Naive thymus-derived CD4-positive, alpha-beta T cell (primary cell): ENCODE results near the gene VAMP8. TPM values are rescaled to one million over a fixed set of nuclear protein-coding genes. Genes with fewer than 3 reads are reported as not detected.
A peak's percentile ranks its signal among the peaks of the same experiment; 100 is the strongest.

Experiments used
- ATAC-seq: fragments of 150-1000 bp; cut with Tn5 transposase; 2 replicates; pipeline ENCODE4 v1.10.0; 2021; ENCODE audit warnings: mild to moderate bottlenecking, moderate library complexity
- CTCF ChIA-PET: fragments of 350-600 bp; sonication (Branson Sonifier 250); formaldehyde crosslinking; loops from one replicate; lab custom pipeline; 2021; ENCODE audit warnings: antibody characterized with exemption; lab: Charles Lee
- POLR2A ChIA-PET: fragments of 350-600 bp; sonication (Branson Sonifier 250); formaldehyde crosslinking; loops from one replicate; lab custom pipeline; 2021; ENCODE audit warnings: antibody characterized with exemption, inconsistent platforms; lab: Charles Lee
- DNase-seq, 9 donors: peaks; one replicate each; pipeline versions ENCODE4 v3.0.0 to v3.0.0-alpha.2; 2020 to 2022; ENCODE audit warnings: mixed read lengths in 1 of 9
- H3K27ac ChIP-seq: one replicate; pipeline ENCODE4 v1.7.0; 2013; ENCODE audit warnings: mild to moderate bottlenecking, low read depth, low read length, moderate library complexity
- H3K27me3 ChIP-seq, 2 donors: one replicate each; pipeline ENCODE4 v1.7.0; 2013; ENCODE audit warnings: low read length in 2 of 2, mild to moderate bottlenecking in 2 of 2, moderate library complexity in 2 of 2; ENCODE audit not compliant: control insufficient read depth in 2 of 2, insufficient read depth in 2 of 2
- H3K36me3 ChIP-seq, 3 experiments: 1 replicate in 2 of 3; 2 replicates in 1 of 3; pipeline ENCODE4 v1.7.0; 2013; ENCODE audit warnings: low read length in 3 of 3, mild to moderate bottlenecking in 3 of 3, moderate library complexity in 1 of 3; ENCODE audit not compliant: insufficient read depth in 3 of 3, control insufficient read depth in 2 of 3
- H3K4me1 ChIP-seq, 2 donors: one replicate each; pipeline ENCODE4 v1.7.0; 2013; ENCODE audit warnings: low read length in 2 of 2, mild to moderate bottlenecking in 2 of 2, moderate library complexity in 1 of 2; ENCODE audit not compliant: control insufficient read depth in 2 of 2, insufficient read depth in 2 of 2
- H3K4me3 ChIP-seq: 2 replicates; pipeline ENCODE4 v1.7.0; 2013; ENCODE audit warnings: mild to moderate bottlenecking, low read length
- H3K9me3 ChIP-seq, 3 experiments: 1 replicate in 2 of 3; 2 replicates in 1 of 3; pipeline ENCODE4 v1.7.0; 2013; ENCODE audit warnings: low read length in 3 of 3; ENCODE audit not compliant: control insufficient read depth in 2 of 3
- H3K27ac Mint-ChIP-seq, 9 donors: one replicate each; pipeline ENCODE4 v1.8.0; 2020 to 2022; ENCODE audit warnings: mixed read lengths in 9 of 9, mild to moderate bottlenecking in 8 of 9, moderate library complexity in 5 of 9, inconsistent platforms in 2 of 9
- H3K27me3 Mint-ChIP-seq, 5 donors: one replicate each; pipeline ENCODE4 v1.8.0; 2021 to 2022; ENCODE audit warnings: mixed read lengths in 5 of 5, mild to moderate bottlenecking in 1 of 5
- H3K36me3 Mint-ChIP-seq, 5 donors: one replicate each; pipeline ENCODE4 v1.8.0; 2020 to 2022; ENCODE audit warnings: mixed read lengths in 5 of 5, mild to moderate bottlenecking in 3 of 5, inconsistent platforms in 1 of 5
- H3K4me1 Mint-ChIP-seq, 7 donors: one replicate each; pipeline ENCODE4 v1.8.0; 2020 to 2022; ENCODE audit warnings: mixed read lengths in 7 of 7, mild to moderate bottlenecking in 3 of 7, inconsistent platforms in 1 of 7
- H3K4me3 Mint-ChIP-seq, 10 donors: one replicate each; pipeline ENCODE4 v1.8.0; 2020 to 2022; ENCODE audit warnings: mild to moderate bottlenecking in 10 of 10, mixed read lengths in 10 of 10, moderate library complexity in 6 of 10, inconsistent platforms in 2 of 10
- H3K9me3 Mint-ChIP-seq, 11 donors: one replicate each; pipeline ENCODE4 v1.8.0; 2020 to 2022; ENCODE audit warnings: mixed read lengths in 11 of 11, mild to moderate bottlenecking in 4 of 11, inconsistent platforms in 1 of 11, moderate library complexity in 1 of 11
- intact Hi-C, 2 donors: fragments of 100-400 bp; cut with micrococcal nuclease; formaldehyde crosslinking; loops; one replicate each; pipeline ENCODE4 v1.15.1; 2023
- polyA plus RNA-seq, 2 donors: library from polyadenylated mRNA; unstranded; fragments of 300-500 nt; fragmentation: Illumina TruSeq; gene quantifications; one replicate each; pipeline ENCODE4 v1.2.3, GENCODE V29; 2021
- total RNA-seq, 6 experiments: library from RNA in 5 of 6; stranded (reverse) in 5 of 6; gene quantifications; 1 replicate in 5 of 6; 2 replicates in 1 of 6; pipeline ENCODE4 v1.2.3 and lab custom pipeline; 2021 to 2026

VAMP8 gene
- total and polyA plus RNA-seq, 7 experiments from 2014 or later, result 55.1 to 347 (median 120) TPM

DNA sequence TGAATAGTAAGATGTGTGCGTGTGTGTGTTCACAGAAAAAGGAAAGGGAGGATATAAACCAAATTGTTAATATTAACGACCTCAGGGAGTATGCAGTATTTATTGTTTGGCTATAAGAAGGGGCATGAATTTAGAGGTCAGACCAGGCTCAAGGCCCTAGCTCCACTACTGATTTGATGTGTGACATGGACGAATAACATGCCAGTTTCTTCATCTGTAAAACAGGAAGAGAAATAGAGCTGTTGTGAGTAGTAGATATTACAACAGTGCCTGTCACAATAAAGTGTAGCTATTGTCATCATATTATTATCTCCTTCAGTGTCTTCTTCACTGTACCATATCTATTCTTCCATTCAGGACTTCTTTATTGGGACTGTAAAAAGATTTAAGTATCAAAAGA is 42.5 kb upstream of the VAMP8 start:
- no peak for DNase-seq
- Mint-ChIP-seq H3K27me3 (peaks cover 0 to 7% (median 0%) of the 10 kb centered on the region in 5 donors), H3K4me1 (peaks cover 6 to 23% (median 18%) of the 10 kb centered on the region in 7 donors), H3K36me3 (peaks cover 0 to 3% (median 0%) of the 10 kb centered on the region in 5 donors), H3K9me3 (peaks cover 0 to 1% (median 0%) of the 10 kb centered on the region in 11 donors), H3K4me3 (no peak overlapping the region), H3K27ac (peak overlapping the region in 6 of 9 donors; percentile 14 to 67 (median 46))
- H3K36me3 ChIP-seq, result peaks cover 0 to 5% (median 0%) of the 10 kb centered on the region in 3 experiments
- POLR2A ChIA-PET, result interaction anchor here (0.9 kb wide), 1 partner anchor 116 kb away, joined by 4 read pairs; the partner anchor contains the start of gene SH2D6
- H3K9me3 ChIP-seq, result no peaks in the 10 kb centered on the region
- intact Hi-C loops, result loop anchor here in 1 of 2 donors (5.0 kb wide), 1 partner anchor 352 kb away; the partner anchor contains the start of gene ST3GAL5
- ATAC-seq, result no peak
- no peak overlapping the region for H3K4me3 ChIP-seq
- H3K27ac ChIP-seq, result no peak overlapping the region
- CTCF ChIA-PET, result interaction anchor here (0.7 to 1.0 kb wide), 3 partner anchors 18 to 208 kb away, joined by 3 to 5 read pairs (median 3); no protein-coding TSS in a partner anchor
- peaks cover 8 to 12% of the 10 kb centered on the region in 2 donors for H3K4me1 ChIP-seq
- no peaks in the 10 kb centered on the region for H3K27me3 ChIP-seq

DNA sequence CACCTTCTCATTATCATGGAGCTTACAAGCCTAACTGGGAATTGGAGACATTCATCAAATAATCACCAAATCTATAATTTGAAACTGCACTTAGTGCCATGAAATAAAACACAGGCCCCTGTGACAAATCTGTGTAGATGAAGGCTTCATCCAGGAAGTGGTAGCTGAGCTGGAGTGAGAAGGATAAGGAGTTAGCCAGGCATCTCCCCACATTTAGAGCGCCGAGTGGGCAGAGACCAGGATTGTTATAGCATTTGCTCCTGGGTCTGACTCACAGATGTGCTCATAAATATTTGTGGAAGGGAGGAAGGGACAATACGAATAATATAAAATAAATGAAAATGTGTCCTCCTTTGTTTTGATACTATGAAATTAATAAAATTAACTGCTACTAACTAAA is 40.9 kb upstream of the VAMP8 start:
- H3K4me3 Mint-ChIP-seq, result peak overlapping the region in 2 of 10 donors; percentile 14 to 68
- H3K27me3 Mint-ChIP-seq, result peaks cover 0 to 3% (median 0%) of the 10 kb centered on the region in 5 donors
- peaks cover 12 to 38% (median 29%) of the 10 kb centered on the region in 7 donors for H3K4me1 Mint-ChIP-seq
- peaks cover 19 to 27% of the 10 kb centered on the region in 2 donors for H3K4me1 ChIP-seq
- no peak overlapping the region for H3K27ac ChIP-seq
- peak overlapping the region in 5 of 9 donors; percentile 45 to 92 (median 82) for H3K27ac Mint-ChIP-seq
- H3K36me3 Mint-ChIP-seq, result peaks cover 0 to 16% (median under 1%) of the 10 kb centered on the region in 5 donors
- peaks cover 0 to 1% (median 0%) of the 10 kb centered on the region in 11 donors for H3K9me3 Mint-ChIP-seq
- ChIA-PET CTCF (interaction anchor here (1.1 to 2.1 kb wide), 2 partner anchors 115 to 210 kb away, joined by 3 to 6 read pairs; no protein-coding TSS in a partner anchor), POLR2A (interaction anchor here (0.9 to 5.5 kb wide), 6 partner anchors 13 to 209 kb away, joined by 3 to 52 read pairs (median 4); partner anchors contain the start of genes GGCX, SH2D6 and TGOLN2)
- no peak overlapping the region for H3K4me3 ChIP-seq
- ATAC-seq, result no peak
- H3K27me3 ChIP-seq, result no peaks in the 10 kb centered on the region
- no peak for DNase-seq
- peaks cover 3 to 10% (median 4%) of the 10 kb centered on the region in 3 experiments for H3K36me3 ChIP-seq
- no peaks in the 10 kb centered on the region for H3K9me3 ChIP-seq
- intact Hi-C loops, result loop anchor here in 1 of 2 donors (5.0 kb wide), 1 partner anchor 351 kb away; the partner anchor contains the start of gene ST3GAL5

DNA sequence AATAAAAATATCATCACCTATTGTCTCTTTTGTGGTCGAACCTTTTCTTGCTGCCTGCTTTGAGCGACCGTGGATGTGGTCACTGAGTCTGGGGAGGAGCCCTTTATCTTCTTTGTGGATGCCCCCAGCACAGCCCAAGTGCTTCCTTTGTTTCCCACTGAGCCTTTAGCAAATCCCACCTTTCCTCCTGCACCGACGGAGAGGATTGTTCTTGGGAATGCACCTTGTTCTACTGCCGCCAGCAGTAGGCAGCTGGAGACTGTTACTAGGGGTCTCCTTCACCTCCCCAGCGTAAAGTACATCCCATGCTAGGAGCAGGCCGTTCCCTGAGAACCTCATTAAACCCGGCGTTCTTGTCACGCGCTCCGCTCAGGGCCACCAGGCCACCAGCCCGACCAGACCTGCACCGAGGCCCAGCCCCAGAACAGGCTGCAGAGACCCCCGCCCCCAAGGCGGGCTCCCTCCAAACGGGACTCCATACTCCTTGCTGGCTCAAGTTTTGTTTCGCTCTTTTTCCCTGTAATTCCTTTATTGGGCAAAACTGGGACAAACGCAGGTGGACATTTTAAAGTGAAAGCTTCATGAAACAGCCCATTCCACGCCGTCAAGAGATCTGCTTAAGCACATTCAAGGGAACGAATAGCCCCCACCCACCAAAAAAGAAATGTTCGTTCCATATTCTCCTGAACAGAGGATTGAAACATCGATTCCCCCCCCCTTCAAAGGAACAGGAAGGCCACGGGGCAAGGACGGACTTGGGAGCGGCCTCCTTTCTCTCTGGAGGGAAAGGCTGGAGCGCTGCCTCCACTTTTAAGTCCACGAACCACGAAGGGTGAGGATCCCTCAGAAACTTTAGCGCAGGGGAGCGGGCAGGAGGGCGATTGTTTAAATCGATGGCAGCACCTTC is 39.5 kb upstream of the VAMP8 start:
- DNase-seq (peak in 7 of 9 donors; percentile 9 to 45 (median 18)), ATAC-seq (no peak)
- Mint-ChIP-seq H3K9me3 (peaks cover 0 to 1% (median 0%) of the 10 kb centered on the region in 11 donors), H3K27me3 (no peaks in the 10 kb centered on the region), H3K4me1 (peaks cover 14 to 52% (median 43%) of the 10 kb centered on the region in 7 donors), H3K36me3 (peaks cover 12 to 29% (median 14%) of the 10 kb centered on the region in 5 donors), H3K4me3 (peak overlapping the region; percentile 91 to 98 (median 95)), H3K27ac (peak overlapping the region; percentile 89 to 97 (median 92))
- CTCF ChIA-PET, result interaction anchor here (0.9 to 3.5 kb wide), 4 partner anchors 13 to 118 kb away, joined by 3 to 31 read pairs (median 8); no protein-coding TSS in a partner anchor
- Histone ChIP-seq H3K4me3 (peak overlapping the region; percentile 92), H3K4me1 (peaks cover 19 to 27% of the 10 kb centered on the region in 2 donors), H3K27ac (peak overlapping the region; percentile 84), H3K27me3 (no peaks in the 10 kb centered on the region), H3K9me3 (no peaks in the 10 kb centered on the region), H3K36me3 (peaks cover 17 to 24% (median 18%) of the 10 kb centered on the region in 3 experiments)
- intact Hi-C loops, result loop anchor here (1.0 to 5.0 kb wide), 4 partner anchors 65 to 349 kb away; partner anchors contain the start of genes TMEM150A (in 2 of the 2), ST3GAL5 (in 1 of the 2) and USP39 (in 1 of the 2)
- POLR2A ChIA-PET, result interaction anchor here (0.8 to 5.7 kb wide), 23 partner anchors 11 to 657 kb away, joined by 3 to 74 read pairs (median 9); partner anchors contain the start of genes C2orf68, CAPG, ELMOD3 and GGCX

DNA sequence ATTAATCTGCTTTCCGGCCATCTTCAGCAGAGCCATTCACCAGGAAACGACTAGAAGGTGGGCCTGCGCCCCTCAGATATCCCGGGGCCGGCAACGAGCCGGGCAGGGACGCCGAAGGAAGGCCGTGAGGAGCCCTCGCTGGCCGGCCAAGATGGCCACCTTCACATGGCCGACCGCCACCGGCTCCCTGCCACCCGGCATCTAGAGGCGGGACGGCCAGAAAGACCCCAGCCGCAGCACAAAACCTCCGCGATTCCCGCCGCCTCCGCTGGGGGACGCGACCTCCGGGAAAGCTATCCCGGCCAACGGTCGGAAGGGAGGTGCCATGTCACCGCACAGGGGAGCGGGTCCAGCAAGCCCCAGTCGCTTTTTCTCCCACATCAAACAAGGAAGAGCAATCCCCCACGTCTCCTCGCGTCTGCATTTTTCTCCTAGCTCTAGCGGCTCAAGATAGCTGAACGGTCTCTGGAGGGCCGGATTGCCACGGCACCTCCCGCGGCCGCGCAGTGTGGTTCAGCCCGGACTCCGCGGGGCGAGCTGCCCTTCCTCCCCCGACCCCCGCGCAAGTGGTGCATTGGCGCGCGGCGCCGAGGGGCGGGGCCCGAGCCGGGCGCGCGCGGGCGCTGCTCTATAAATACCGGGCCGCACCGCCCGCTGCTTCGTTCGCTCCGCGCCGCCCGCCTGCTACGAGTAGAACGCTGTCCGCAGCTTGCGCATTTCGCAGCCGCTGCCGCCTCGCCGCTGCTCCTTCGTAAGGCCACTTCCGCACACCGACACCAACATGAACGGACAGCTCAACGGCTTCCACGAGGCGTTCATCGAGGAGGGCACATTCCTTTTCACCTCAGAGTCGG is 38.7 kb upstream of the VAMP8 start, which contains the start of gene MAT2A:
Gene MAT2A (plus strand): TSS at position 662 of the 854 bp plus-strand sequence. CDS start 120 bp downstream, at position 782.
- Mint-ChIP-seq H3K4me1 (peaks cover 14 to 58% (median 47%) of the 10 kb centered on the region in 7 donors), H3K36me3 (peaks cover 17 to 35% (median 19%) of the 10 kb centered on the region in 5 donors)
- H3K4me1 ChIP-seq, result peaks cover 19 to 27% of the 10 kb centered on the region in 2 donors

More for the DNA sequence above, 38.7 kb upstream of the VAMP8 start, which contains the start of gene MAT2A:
- Histone ChIP-seq H3K27ac (peak within 1 kb of the TSS; percentile 84), H3K36me3 (peaks cover 17 to 32% (median 21%) of the 10 kb centered on the region in 3 experiments), H3K27me3 (no peaks in the 10 kb centered on the region), H3K9me3 (no peaks in the 10 kb centered on the region), H3K4me3 (peak within 1 kb of the TSS; percentile 92)
- intact Hi-C loops, result loop anchor here (1.0 to 5.0 kb wide), 14 partner anchors 14 to 349 kb away; partner anchors contain the start of genes ELMOD3 (in 2 of the 2), GGCX (in 2 of the 2), RETSAT (in 2 of the 2) and SH2D6 (in 2 of the 2)
- Mint-ChIP-seq H3K4me3 (peak within 1 kb of the TSS; percentile 91 to 98 (median 95)), H3K27me3 (no peaks in the 10 kb centered on the region), H3K9me3 (peaks cover 0 to 1% (median 0%) of the 10 kb centered on the region in 11 donors), H3K27ac (peak within 1 kb of the TSS; percentile 90 to 97 (median 94))
- ChIA-PET CTCF (interaction anchor here (0.6 to 3.5 kb wide), 8 partner anchors 12 to 863 kb away, joined by 3 to 31 read pairs (median 4); partner anchors contain the start of gene GGCX), POLR2A (interaction anchor here (0.6 to 5.7 kb wide), 32 partner anchors 12 to 1058 kb away, joined by 3 to 74 read pairs (median 6); partner anchors contain the start of genes C2orf68, CAPG, ELMOD3 and GGCX)
- peak; percentile 87 for ATAC-seq
- peak; percentile 72 to 96 (median 88) for DNase-seq
